IMR-90 (cell line): Measurements from ENCODE around the gene TOE1. TPM values are rescaled to one million over a fixed set of nuclear protein-coding genes. Genes with fewer than 3 reads are reported as not detected.

Experiments
- ATAC-seq: fragments of 200-7000 bp; cut with Tn5 transposase; 2 replicates; pipeline ENCODE4 v1.9.1; 2020; ENCODE audit warnings: low read depth, mild to moderate bottlenecking, moderate library complexity
- BruUV-seq: library from RNA; stranded (reverse); fragments of 400-500 nt; replicated peaks from 2 replicates; lab custom pipeline; 2021; lab: Mats Ljungman, UMichigan
- CTCF ChIA-PET: fragments of 300-600 bp; formaldehyde crosslinking; extraction: SDS; loops from one replicate; lab custom pipeline; 2021; ENCODE audit warnings: antibody characterized with exemption; lab: Yijun Ruan, JAX
- POLR2A ChIA-PET: fragments of 300-600 bp; sonication (Branson Sonifier 250); formaldehyde crosslinking; loops from one replicate; lab custom pipeline; 2022; ENCODE audit warnings: antibody characterized with exemption; ENCODE audit not compliant: unreplicated experiment; lab: Charles Lee
- DNase-seq: peaks from one replicate; pipeline ENCODE4 v3.0.0; 2013
- H2AFZ ChIP-seq: replicated peaks from 2 replicates; pipeline ENCODE3; 2013; ENCODE audit warnings: low read length, mild to moderate bottlenecking; ENCODE audit not compliant: poor library complexity
- H2AK5ac ChIP-seq: 2 replicates; pipeline ENCODE4 v1.6.1; 2013; ENCODE audit warnings: low read depth, low read length, inconsistent platforms
- H2AK9ac ChIP-seq: replicated peaks from 2 replicates; pipeline ENCODE3; 2013; ENCODE audit warnings: mild to moderate bottlenecking, low read depth, low read length, moderate library complexity; ENCODE audit not compliant: poor library complexity
- H2BK120ac ChIP-seq: 2 replicates; pipeline ENCODE4 v1.6.1; 2013; ENCODE audit warnings: low read depth, low read length, inconsistent platforms
- H2BK15ac ChIP-seq: 3 replicates; pipeline ENCODE4 v1.6.1; 2013; ENCODE audit warnings: low read depth, low read length, inconsistent platforms
- H2BK20ac ChIP-seq: 2 replicates; pipeline ENCODE4 v1.6.1; 2013; ENCODE audit warnings: low read depth, mild to moderate bottlenecking, inconsistent platforms, low read length, moderate library complexity
- H2BK5ac ChIP-seq: 2 replicates; pipeline ENCODE4 v1.6.1; 2013; ENCODE audit warnings: mild to moderate bottlenecking, low read depth, low read length, inconsistent platforms; ENCODE audit not compliant: poor library complexity, severe bottlenecking
- H3K14ac ChIP-seq: replicated peaks from 2 replicates; pipeline ENCODE4 v1.6.1; 2013; ENCODE audit warnings: low read depth, low read length, inconsistent platforms
- H3K18ac ChIP-seq: 2 replicates; pipeline ENCODE4 v1.6.1; 2013; ENCODE audit warnings: low read depth, low read length, control low read depth
- H3K23ac ChIP-seq: 2 replicates; pipeline ENCODE4 v1.6.1; 2013; ENCODE audit warnings: low read depth, low read length, inconsistent platforms
- H3K27ac ChIP-seq: 2 replicates; pipeline ENCODE4 v1.5.1; 2013; ENCODE audit warnings: mild to moderate bottlenecking, control low read depth, low read length; ENCODE audit not compliant: insufficient read depth
- H3K27me3 ChIP-seq: 2 replicates; pipeline ENCODE4 v1.6.1; 2013; ENCODE audit warnings: low read length; ENCODE audit not compliant: control insufficient read depth, insufficient read depth
- H3K36me3 ChIP-seq: 2 replicates; pipeline ENCODE4 v1.6.1; 2013; ENCODE audit warnings: low read length, mixed read lengths; ENCODE audit not compliant: control insufficient read depth, insufficient read depth
- H3K4ac ChIP-seq: 2 replicates; pipeline ENCODE4 v1.6.1; 2013; ENCODE audit warnings: low read depth, low read length, inconsistent platforms
- H3K4me1 ChIP-seq: 2 replicates; pipeline ENCODE4 v1.6.1; 2013; ENCODE audit warnings: low read length, mixed read lengths; ENCODE audit not compliant: control insufficient read depth, insufficient read depth
- H3K4me2 ChIP-seq: 2 replicates; pipeline ENCODE4 v1.6.1; 2013; ENCODE audit warnings: low read depth, mild to moderate bottlenecking, control low read depth, low read length, moderate library complexity
- H3K4me3 ChIP-seq: 2 replicates; pipeline ENCODE4 v1.5.1; 2013; ENCODE audit warnings: low read depth, mild to moderate bottlenecking, control low read depth, low read length, moderate library complexity; ENCODE audit not compliant: insufficient read depth
- H3K56ac ChIP-seq: 2 replicates; pipeline ENCODE4 v1.6.1; 2013; ENCODE audit warnings: low read length, inconsistent platforms; ENCODE audit not compliant: insufficient read depth; ENCODE audit errors: extremely low read depth
- H3K79me1 ChIP-seq, 2 experiments: 2 replicates each; pipeline ENCODE4 v1.6.1; 2013; ENCODE audit warnings: low read length in 2 of 2, inconsistent platforms in 1 of 2, low read depth in 1 of 2
- H3K9ac ChIP-seq: 2 replicates; pipeline ENCODE4 v1.6.1; 2013; ENCODE audit warnings: low read depth, low read length, control low read depth
- H3K9me1 ChIP-seq: 2 replicates; pipeline ENCODE4 v1.6.1; 2013; ENCODE audit warnings: low read length, inconsistent platforms; ENCODE audit not compliant: insufficient read depth
- H3K9me3 ChIP-seq: 2 replicates; pipeline ENCODE4 v1.6.1; 2013; ENCODE audit warnings: low read length; ENCODE audit not compliant: control insufficient read depth, insufficient read depth
- H4K20me1 ChIP-seq: 2 replicates; pipeline ENCODE4 v1.6.1; 2013; ENCODE audit warnings: low read length, inconsistent platforms; ENCODE audit not compliant: insufficient read depth
- H4K5ac ChIP-seq: 2 replicates; pipeline ENCODE4 v1.6.1; 2013; ENCODE audit warnings: mild to moderate bottlenecking, low read depth, low read length, control low read depth
- H4K8ac ChIP-seq, 2 experiments: 2 replicates each; pipeline ENCODE4 v1.6.1; 2013; ENCODE audit warnings: low read depth in 2 of 2, low read length in 2 of 2, control low read depth in 1 of 2, inconsistent platforms in 1 of 2
- H4K91ac ChIP-seq: 2 replicates; pipeline ENCODE4 v1.6.1; 2013; ENCODE audit warnings: low read depth, low read length, inconsistent platforms; ENCODE audit not compliant: insufficient read depth
- BHLHE40 ChIP-seq: fragments of 150-350 bp; IDR thresholded peaks from 2 replicates; pipeline ENCODE4 v1.6.1; 2016; ENCODE audit warnings: mild to moderate bottlenecking, low read depth, low read length
- CEBPB ChIP-seq: IDR thresholded peaks from 2 replicates; pipeline ENCODE4 v1.6.1; 2012; ENCODE audit warnings: low read depth, low read length, improper control_type of control experiment
- CHD1 ChIP-seq: IDR thresholded peaks from 2 replicates; pipeline ENCODE4 v1.6.1; 2012; ENCODE audit warnings: low read depth, low read length, improper control_type of control experiment
- CTCF ChIP-seq: conservative IDR thresholded peaks from 2 replicates; pipeline ENCODE4 v1.5.1; 2012; ENCODE audit warnings: mild to moderate bottlenecking, low read depth, low read length, improper control_type of control experiment
- ELK1 ChIP-seq: fragments of 150-350 bp; IDR thresholded peaks from 2 replicates; pipeline ENCODE4 v1.6.1; 2016; ENCODE audit warnings: low read depth, mild to moderate bottlenecking, low read length, moderate library complexity, borderline replicate concordance
- MAFK ChIP-seq: IDR thresholded peaks from 2 replicates; pipeline ENCODE4 v1.6.1; 2012; ENCODE audit warnings: low read depth, low read length, improper control_type of control experiment
- MAZ ChIP-seq: IDR thresholded peaks from 2 replicates; pipeline ENCODE4 v1.6.1; 2012; ENCODE audit warnings: low read depth, mild to moderate bottlenecking, low read length, improper control_type of control experiment, moderate library complexity, borderline replicate concordance
- MXI1 ChIP-seq: IDR thresholded peaks from 2 replicates; pipeline ENCODE4 v1.6.1; 2012; ENCODE audit warnings: low read depth, mild to moderate bottlenecking, low read length, moderate library complexity, borderline replicate concordance
- NFE2L2 ChIP-seq: fragments of 150-350 bp; IDR thresholded peaks from 2 replicates; pipeline ENCODE4 v1.6.1; 2016; ENCODE audit warnings: low read depth, mild to moderate bottlenecking, low read length
- POLR2A ChIP-seq: IDR thresholded peaks from 2 replicates; pipeline ENCODE4 v1.6.1; 2012; ENCODE audit warnings: mild to moderate bottlenecking, low read depth, low read length
- RAD21 ChIP-seq: IDR thresholded peaks from 2 replicates; pipeline ENCODE4 v1.6.1; 2012; ENCODE audit warnings: low read length, improper control_type of control experiment
- RCOR1 ChIP-seq: IDR thresholded peaks from 2 replicates; pipeline ENCODE4 v1.6.1; 2012; ENCODE audit warnings: mild to moderate bottlenecking, low read length, improper control_type of control experiment; ENCODE audit not compliant: insufficient replicate concordance
- RFX5 ChIP-seq: IDR thresholded peaks from 2 replicates; pipeline ENCODE4 v1.8.0; 2012; ENCODE audit warnings: low read depth, mild to moderate bottlenecking, low read length, moderate library complexity
- SMC3 ChIP-seq: fragments of 150-350 bp; IDR thresholded peaks from 2 replicates; pipeline ENCODE4 v1.6.1; 2016; ENCODE audit warnings: low read depth, mild to moderate bottlenecking, antibody characterized with exemption, low read length, moderate library complexity
- USF2 ChIP-seq: fragments of 150-350 bp; IDR thresholded peaks from 2 replicates; pipeline ENCODE4 v1.6.1; 2017; ENCODE audit warnings: mild to moderate bottlenecking, antibody characterized with exemption, low read length, low read depth
- WGBS, 2 experiments: methylation state at CpG; one replicate each; pipeline versions ENCODE4 v1.1.5 to v1.1.7; 2013; ENCODE audit warnings: missing lambda C conversion rate in 2 of 2; ENCODE audit not compliant: insufficient read length in 1 of 2; ENCODE audit errors: extremely low coverage in 2 of 2; 5-methylcytosine and 5-hydroxymethylcytosine counted together
- dilution Hi-C: fragments of 300-500 bp; cut with HindIII; formaldehyde crosslinking; loops from one replicate; pipeline ENCODE4 v1.14.3; 2018; ENCODE audit warnings: low sequenced_read_pairs; ENCODE audit not compliant: unreplicated experiment
- in situ Hi-C: fragments of 300-500 bp; cut with MboI; formaldehyde crosslinking; loops from 3 replicates; pipeline ENCODE4 v1.14.3; 2019; ENCODE audit warnings: low sequenced_read_pairs, inconsistent platforms, mixed read lengths
- intact Hi-C: fragments of 100-400 bp; cut with micrococcal nuclease; formaldehyde crosslinking; loops from 2 replicates; pipeline ENCODE4 v1.10.0; 2022
- polyA plus RNA-seq, 3 experiments: library from polyadenylated mRNA; depleted of rRNA; stranded (reverse); fragments of >200 nt; gene quantifications; 2 replicates each; pipeline ENCODE4 v1.2.3, GENCODE V29; 2012; ENCODE audit warnings: low replicate concordance in 1 of 3
- total RNA-seq: library from RNA; depleted of rRNA; stranded (reverse); fragments of >200 nt; gene quantifications from 2 replicates; pipeline ENCODE4 v1.2.3, GENCODE V29; 2012

Gene TOE1
- total and polyA plus RNA-seq, 2 of the 4 experiments (the other 2 are of a cell fraction), result 15.5 to 18.6 TPM

- H3K27me3 ChIP-seq, result no peaks in the 10 kb centered on the region
- ATAC-seq (no peak), DNase-seq (no peak)
- H4K91ac ChIP-seq, result peak overlapping the region; percentile 91; the same call in 1 of the 2 replicates
- peaks cover 9% of the 10 kb centered on the region for H3K9me1 ChIP-seq
- peak overlapping the region; percentile 78 to 98 for H4K8ac ChIP-seq
- peak overlapping the region; percentile 93 for H2BK5ac ChIP-seq
- dilution Hi-C loops, result no loop called here
- H2AK5ac ChIP-seq, result peak overlapping the region; percentile 84
- H3K14ac ChIP-seq, result peak overlapping the region; percentile 80
- peaks cover 10% of the 10 kb centered on the region; the same call in 1 of the 2 replicates for H3K4me1 ChIP-seq
- H4K5ac ChIP-seq, result peak overlapping the region; percentile 44
- no peak overlapping the region for H2BK20ac ChIP-seq
- H2BK15ac ChIP-seq, result no peak overlapping the region
- peak overlapping the region; percentile 98 for H2AK9ac ChIP-seq
- TF ChIP-seq CHD1 (no peak), NFE2L2 (no peak), RAD21 (no peak), ELK1 (no peak), USF2 (no peak), BHLHE40 (no peak), MXI1 (no peak), SMC3 (no peak), CTCF (no peak), MAZ (no peak), POLR2A (no peak), CEBPB (no peak), MAFK (no peak), RFX5 (no peak), RCOR1 (no peak)
- peak overlapping the region; percentile 87 for H3K4ac ChIP-seq
- no peaks in the 10 kb centered on the region for H3K9me3 ChIP-seq
- no CpG with 5 or more reads among the region's 6 CpGs for WGBS, 2 experiments
- peak overlapping the region; percentile 16 for H3K27ac ChIP-seq
- H3K23ac ChIP-seq, result peak overlapping the region; percentile 39
- peak overlapping the region; percentile 100 for H2AFZ ChIP-seq
- H2BK120ac ChIP-seq, result no peak overlapping the region
- POLR2A ChIA-PET, result interaction anchor here (1.2 kb wide), 1 partner anchor 152 kb away, joined by 3 read pairs; no protein-coding TSS in a partner anchor
- H3K4me2 ChIP-seq, result peak overlapping the region; percentile 92
- no TSS peak for BruUV-seq
- no peaks in the 10 kb centered on the region for H4K20me1 ChIP-seq
- in situ Hi-C loops, result no loop called here
- H3K18ac ChIP-seq, result no peak overlapping the region
- intact Hi-C loops, result loop anchor here (5.0 kb wide), 1 partner anchor 329 kb away; the partner anchor contains the start of genes HECTD3 and UROD
- H3K56ac ChIP-seq, result peak overlapping the region; percentile 86
- H3K9ac ChIP-seq, result peak overlapping the region; percentile 90
- peaks cover 21 to 46% of the 10 kb centered on the region in 2 experiments for H3K79me1 ChIP-seq
- H3K36me3 ChIP-seq, result peaks cover 34% of the 10 kb centered on the region
- H3K4me3 ChIP-seq, result peak overlapping the region; percentile 79
- CTCF ChIA-PET, result interaction anchor here (1.1 to 1.5 kb wide), 2 partner anchors 20 to 322 kb away, joined by 3 to 4 read pairs; no protein-coding TSS in a partner anchor
These were observed 971 bp downstream of the TOE1 start for GRCh38 chr1:45340816-45341466.
